Esophagus muscularis mucosa (tissue), 4 donors: Measurements from ENCODE around the gene KCNJ3. TPM values are rescaled to one million over a fixed set of nuclear protein-coding genes. Genes with fewer than 3 reads are reported as not detected.

Experiments used
- DNase-seq: peaks from one replicate; pipeline ENCODE4 v3.0.0-alpha.2; 2017; ENCODE audit errors: extremely low spot score
- H3K27ac ChIP-seq, 4 donors: fragments of 200-600 bp; sonication (generic); replicated peaks in 1 of 4; 1 replicate in 3 of 4; 2 replicates in 1 of 4; pipeline ENCODE4 v1.5.1; 2016 to 2019; ENCODE audit warnings: mild to moderate bottlenecking in 1 of 4
- H3K27me3 ChIP-seq, 4 donors: fragments of 200-600 bp; sonication (generic); one replicate each; pipeline versions ENCODE4 v1.5.1 to v1.6.0; 2016 to 2019
- H3K36me3 ChIP-seq, 4 donors: fragments of 200-600 bp; sonication (generic); one replicate each; pipeline ENCODE4 v1.5.1; 2016 to 2019
- H3K4me1 ChIP-seq, 4 donors: fragments of 200-600 bp; sonication (generic); one replicate each; pipeline ENCODE4 v1.5.1; 2016 to 2019
- H3K4me3 ChIP-seq, 4 donors: fragments of 200-600 bp; sonication (generic); 1 replicate in 2 of 4; 2 replicates in 2 of 4; pipeline ENCODE4 v1.5.1; 2016 to 2019; ENCODE audit warnings: mild to moderate bottlenecking in 4 of 4, moderate library complexity in 1 of 4
- H3K9me3 ChIP-seq, 4 donors: fragments of 200-600 bp; sonication (generic); 1 replicate in 3 of 4; 2 replicates in 1 of 4; pipeline ENCODE4 v1.5.1; 2016 to 2019
- CTCF ChIP-seq, 3 experiments: fragments of 200-600 bp in 2 of 3; fragments of 450-650 bp in 1 of 3; sonication (generic) in 2 of 3; IDR thresholded peaks; one replicate each; pipeline ENCODE4 v1.5.1; 2017 to 2019; ENCODE audit warnings: antibody characterized with exemption in 3 of 3, mild to moderate bottlenecking in 2 of 3, moderate library complexity in 1 of 3
- EP300 ChIP-seq: sonication (generic); formaldehyde crosslinking; IDR thresholded peaks from one replicate; pipeline ENCODE4 v1.6.1; 2017; ENCODE audit warnings: antibody characterized with exemption
- POLR2A ChIP-seq: fragments of 450-650 bp; IDR thresholded peaks from one replicate; pipeline ENCODE4 v1.6.1; 2017; ENCODE audit warnings: antibody characterized with exemption, moderate library complexity, mild to moderate bottlenecking, low read depth
- POLR2AphosphoS5 ChIP-seq, 2 donors: sonication (generic); formaldehyde crosslinking; IDR thresholded peaks; one replicate each; pipeline ENCODE4 v1.6.1; 2017; ENCODE audit warnings: antibody characterized with exemption in 2 of 2
- WGBS: methylation state at CpG from one replicate; pipeline ENCODE4 v1.1.5; 2018; 5-methylcytosine and 5-hydroxymethylcytosine counted together
- intact Hi-C: fragments of 100-400 bp; cut with DNase I; formaldehyde crosslinking; loops from one replicate; pipeline ENCODE4 v1.15.1; 2023
- total RNA-seq, 4 donors: library from RNA; depleted of rRNA; stranded (reverse); fragments of >200 nt; gene quantifications; one replicate each; pipeline versions ENCODE4 v1.1.0 to v1.2.1, GENCODE V29; 2016

The KCNJ3 gene
- total RNA-seq, 4 donors from 2014 or later, result 1.1 to 5.6 (median 4.7) TPM

GRCh38 chr2:154688373-154688772 lies 10.1 kb upstream of the KCNJ3 start:
- intact Hi-C loops, result no loop called here

GRCh38 chr2:154689158-154689557 lies 9.3 kb upstream of the KCNJ3 start:
- Histone ChIP-seq H3K27ac (no peak overlapping the region), H3K9me3 (no peaks in the 10 kb centered on the region), H3K36me3 (no peaks in the 10 kb centered on the region), H3K4me3 (no peak overlapping the region), H3K27me3 (no peaks in the 10 kb centered on the region), H3K4me1 (peaks cover 0 to 21% (median 16%) of the 10 kb centered on the region in 4 donors)
- no peak for DNase-seq
- 78% methylated on average over 1 of the region's 1 CpG for WGBS
- intact Hi-C loops, result no loop called here
- TF ChIP-seq POLR2A, result no peak
- no peak for TF ChIP-seq POLR2AphosphoS5 (IDR thresholded peaks at IDR 0.05)
- no peak for TF ChIP-seq EP300
- no peak for TF ChIP-seq CTCF (IDR thresholded peaks at IDR 0.05)

More at GRCh38 chr2:154688373-154688772, 10.1 kb upstream of the KCNJ3 start:
- no peaks in the 10 kb centered on the region for H3K27me3 ChIP-seq
- DNase-seq, result no peak
- no peaks in the 10 kb centered on the region for H3K36me3 ChIP-seq
- no peak for TF ChIP-seq POLR2AphosphoS5 (IDR thresholded peaks at IDR 0.05)
- TF ChIP-seq CTCF (IDR thresholded peaks at IDR 0.05), result no peak
- TF ChIP-seq POLR2A, result no peak
- TF ChIP-seq EP300, result no peak
- H3K4me1 ChIP-seq, result peaks cover 0 to 14% (median 11%) of the 10 kb centered on the region in 4 donors
- 91% methylated on average over 1 of the region's 1 CpG for WGBS
- no peak overlapping the region for H3K27ac ChIP-seq
- H3K9me3 ChIP-seq, result no peaks in the 10 kb centered on the region
- H3K4me3 ChIP-seq, result no peak overlapping the region

GRCh38 chr2:154692927-154693326 lies 5.6 kb upstream of the KCNJ3 start:
- peak overlapping the region in 3 of 4 donors; percentile 44 to 56 (median 47) for H3K27ac ChIP-seq
- no peak for DNase-seq
- no peak overlapping the region for H3K4me3 ChIP-seq
- 37% methylated on average over 5 of the region's 5 CpGs for WGBS
- H3K27me3 ChIP-seq, result peaks cover 0 to 8% (median 0%) of the 10 kb centered on the region in 4 donors
- H3K4me1 ChIP-seq, result peaks cover 8 to 37% (median 32%) of the 10 kb centered on the region in 4 donors
- H3K36me3 ChIP-seq, result no peaks in the 10 kb centered on the region
- TF ChIP-seq EP300 (no peak), CTCF (IDR thresholded peaks at IDR 0.05) (no peak), POLR2AphosphoS5 (IDR thresholded peaks at IDR 0.05) (no peak), POLR2A (no peak)
- no peaks in the 10 kb centered on the region for H3K9me3 ChIP-seq
- intact Hi-C loops, result no loop called here

- Histone ChIP-seq H3K9me3 (no peaks in the 10 kb centered on the region), H3K27ac (peak overlapping the region in 3 of 4 donors; percentile 44 to 56 (median 47)), H3K4me1 (peaks cover 13 to 46% (median 41%) of the 10 kb centered on the region in 4 donors), H3K4me3 (no peak overlapping the region), H3K27me3 (peaks cover 0 to 17% (median 0%) of the 10 kb centered on the region in 4 donors), H3K36me3 (no peaks in the 10 kb centered on the region)
- TF ChIP-seq POLR2AphosphoS5 (IDR thresholded peaks at IDR 0.05), result peak in 1 of 2 donors; percentile 11
- TF ChIP-seq EP300, result no peak
- intact Hi-C loops, result no loop called here
- DNase-seq, result no peak
- WGBS, result 31% methylated on average over 3 of the region's 3 CpGs
Observed at GRCh38 chr2:154693741-154694340, 4.7 kb upstream of the KCNJ3 start.

- no peak for DNase-seq
- peaks cover 13 to 55% (median 48%) of the 10 kb centered on the region in 4 donors for H3K4me1 ChIP-seq
- H3K36me3 ChIP-seq, result no peaks in the 10 kb centered on the region
- H3K27me3 ChIP-seq, result peaks cover 0 to 24% (median 0%) of the 10 kb centered on the region in 4 donors
- WGBS, result 79% methylated on average over 3 of the region's 3 CpGs
- H3K9me3 ChIP-seq, result no peaks in the 10 kb centered on the region
- no peak overlapping the region for H3K27ac ChIP-seq
- no peak for TF ChIP-seq POLR2AphosphoS5 (IDR thresholded peaks at IDR 0.05)
- TF ChIP-seq CTCF (IDR thresholded peaks at IDR 0.05), result no peak
- TF ChIP-seq POLR2A, result no peak
- TF ChIP-seq EP300, result no peak
- H3K4me3 ChIP-seq, result no peak overlapping the region
- intact Hi-C loops, result no loop called here
Observed at GRCh38 chr2:154694881-154695280, 3.6 kb upstream of the KCNJ3 start.
